SU-DHL-6 (cell line): ENCODE data around the gene FBXO38.

Experiments
- CTCF ChIP-seq: fragments of 200-600 bp; sonication (generic); IDR thresholded peaks from one replicate; pipeline ENCODE4 v1.5.1; 2017; ENCODE audit warnings: antibody characterized with exemption, mild to moderate bottlenecking, low read length, moderate library complexity; ENCODE audit not compliant: insufficient read depth, poor library complexity, severe bottlenecking
- EZH2phosphoT487 ChIP-seq: fragments of 200-600 bp; sonication (generic), shearing (Covaris generic); conservative IDR thresholded peaks from 2 replicates; pipeline ENCODE4 v1.6.1; 2018; ENCODE audit warnings: mild to moderate bottlenecking, antibody characterized with exemption, low read length, moderate library complexity, mixed read lengths

- TF ChIP-seq CTCF: no peak
- no peak for TF ChIP-seq EZH2phosphoT487
Observed at GRCh38 chr5:148391422-148391821, 7.7 kb downstream of the FBXO38 start.
